Measurements from ENCODE around the gene PABPN1L. TPM values are rescaled to one million over a fixed set of nuclear protein-coding genes. Genes with fewer than 3 reads are reported as not detected.
A peak's percentile ranks its signal among the peaks of the same experiment; 100 is the strongest.

PABPN1L gene
- total and polyA plus RNA-seq, 9 of the 15 experiments (the other 6 are each of a cell fraction or from before 2014, with no cell fraction given): 0.11 to 0.32 TPM; not detected in 7

DNA sequence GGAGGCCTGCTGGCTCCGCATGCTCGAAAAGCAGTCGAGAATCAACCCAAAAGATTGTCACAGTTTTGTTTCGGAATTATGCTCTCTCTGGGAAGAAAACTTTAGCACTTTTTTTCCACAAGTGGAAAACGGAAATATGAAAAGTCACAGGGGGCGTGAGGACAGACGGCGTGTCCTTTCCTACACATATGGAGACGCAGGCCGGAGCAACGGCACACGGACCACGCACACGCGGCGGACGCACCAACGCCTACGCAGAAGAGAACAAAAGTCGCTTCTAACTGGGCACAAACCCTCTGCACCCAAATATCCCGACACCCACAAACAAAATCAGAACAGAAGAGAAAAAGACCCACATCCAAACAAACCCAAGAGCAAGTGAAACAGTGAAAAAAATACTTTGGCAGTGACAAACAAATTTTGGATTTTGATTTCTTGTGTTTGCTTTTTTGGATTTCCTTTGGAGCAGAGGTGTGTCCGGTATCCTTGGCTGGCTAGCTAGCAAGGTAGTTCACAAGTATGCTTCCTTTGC is 9.3 kb upstream of the PABPN1L start:
- POLR2A ChIA-PET: interaction anchor here (0.7 to 0.8 kb wide), 2 partner anchors 9 to 18 kb away, joined by 3 read pairs; no protein-coding TSS in a partner anchor
- CTCF ChIA-PET (ENCODE audit: low intra/inter-chr PET ratio): no interaction called here
- Histone ChIP-seq H4K20me1 (replicated peaks; ENCODE audit: control insufficient read depth, insufficient read depth, low read length) (peaks cover 12% of the 10 kb centered on the region; the same call in 1 of the 2 replicates), H3K36me3 (ENCODE audit: control insufficient read depth, insufficient read depth, low read length) (peaks cover 69% of the 10 kb centered on the region; the same call in 2 of the 3 replicates), H3K9me1 (ENCODE audit: control insufficient read depth, insufficient read depth, low read length) (peaks cover 9% of the 10 kb centered on the region), H3K79me2 (ENCODE audit: control insufficient read depth, insufficient read depth, low read length) (no peaks in the 10 kb centered on the region), H2AFZ (ENCODE audit: low read depth, low read length) (no peak overlapping the region), H3K4me3 (no peak overlapping the region), H3K27me3 (ENCODE audit: control insufficient read depth in 2 of 2, insufficient read depth in 2 of 2, low read length in 2 of 2) (no peaks in the 10 kb centered on the region), H3K4me1 (replicated peaks in 1 of 2; ENCODE audit: control insufficient read depth in 2 of 2, insufficient read depth in 2 of 2, low read length in 2 of 2) (peaks cover 13 to 65% of the 10 kb centered on the region in 2 experiments; a peak in 4 of 5 replicates), H3K9me3 (replicated peaks; ENCODE audit: control insufficient read depth, insufficient read depth, low read depth, low read length) (no peaks in the 10 kb centered on the region), H3K4me2 (ENCODE audit: insufficient read depth, low read length) (no peak overlapping the region), H3K9ac (ENCODE audit: insufficient read depth in 1 of 2, low read depth in 2 of 2, low read length in 2 of 2) (no peak overlapping the region), H3K27ac (ENCODE audit: extremely low read depth, low read depth, low read length) (no peak overlapping the region)
- over 99% methylated on average over 21 of the region's 22 CpGs for WGBS (ENCODE audit: insufficient coverage, low coverage, missing lambda C conversion rate)
- TSS peak; percentile 50 for BruUV-seq (replicated peaks)
- FAIRE-seq (peak; percentile 35), DNase-seq (ENCODE audit: extremely low read depth in 1 of 4, low spot score in 3 of 4) (no peak), ATAC-seq (no peak)
- intact Hi-C loops (cut with micrococcal nuclease): no loop called here
- in situ Hi-C loops (cut with MboI): no loop called here
- peak; percentile 91 for TF ChIP-seq RBM22 (IDR thresholded peaks at IDR 0.05; ENCODE audit: low read depth, low read length, poor library complexity, severe bottlenecking)
- TF ChIP-seq, protein P1, sequence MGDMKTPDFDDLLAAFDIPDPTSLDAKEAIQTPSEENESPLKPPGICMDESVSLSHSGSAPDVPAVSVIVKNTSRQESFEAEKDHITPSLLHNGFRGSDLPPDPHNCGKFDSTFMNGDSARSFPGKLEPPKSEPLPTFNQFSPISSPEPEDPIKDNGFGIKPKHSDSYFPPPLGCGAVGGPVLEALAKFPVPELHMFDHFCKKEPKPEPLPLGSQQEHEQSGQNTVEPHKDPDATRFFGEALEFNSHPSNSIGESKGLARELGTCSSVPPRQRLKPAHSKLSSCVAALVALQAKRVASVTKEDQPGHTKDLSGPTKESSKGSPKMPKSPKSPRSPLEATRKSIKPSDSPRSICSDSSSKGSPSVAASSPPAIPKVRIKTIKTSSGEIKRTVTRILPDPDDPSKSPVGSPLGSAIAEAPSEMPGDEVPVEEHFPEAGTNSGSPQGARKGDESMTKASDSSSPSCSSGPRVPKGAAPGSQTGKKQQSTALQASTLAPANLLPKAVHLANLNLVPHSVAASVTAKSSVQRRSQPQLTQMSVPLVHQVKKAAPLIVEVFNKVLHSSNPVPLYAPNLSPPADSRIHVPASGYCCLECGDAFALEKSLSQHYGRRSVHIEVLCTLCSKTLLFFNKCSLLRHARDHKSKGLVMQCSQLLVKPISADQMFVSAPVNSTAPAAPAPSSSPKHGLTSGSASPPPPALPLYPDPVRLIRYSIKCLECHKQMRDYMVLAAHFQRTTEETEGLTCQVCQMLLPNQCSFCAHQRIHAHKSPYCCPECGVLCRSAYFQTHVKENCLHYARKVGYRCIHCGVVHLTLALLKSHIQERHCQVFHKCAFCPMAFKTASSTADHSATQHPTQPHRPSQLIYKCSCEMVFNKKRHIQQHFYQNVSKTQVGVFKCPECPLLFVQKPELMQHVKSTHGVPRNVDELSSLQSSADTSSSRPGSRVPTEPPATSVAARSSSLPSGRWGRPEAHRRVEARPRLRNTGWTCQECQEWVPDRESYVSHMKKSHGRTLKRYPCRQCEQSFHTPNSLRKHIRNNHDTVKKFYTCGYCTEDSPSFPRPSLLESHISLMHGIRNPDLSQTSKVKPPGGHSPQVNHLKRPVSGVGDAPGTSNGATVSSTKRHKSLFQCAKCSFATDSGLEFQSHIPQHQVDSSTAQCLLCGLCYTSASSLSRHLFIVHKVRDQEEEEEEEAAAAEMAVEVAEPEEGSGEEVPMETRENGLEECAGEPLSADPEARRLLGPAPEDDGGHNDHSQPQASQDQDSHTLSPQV (IDR thresholded peaks at IDR 0.05): no peak

All from K562 (cell line).